Esophagus muscularis mucosa (tissue), 4 donors: ENCODE measurements around the gene PLN. TPM values are rescaled to one million over a fixed set of nuclear protein-coding genes. Genes with fewer than 3 reads are reported as not detected.

Source experiments
- DNase-seq: peaks from one replicate; pipeline ENCODE4 v3.0.0-alpha.2; 2017; ENCODE audit errors: extremely low spot score
- H3K27ac ChIP-seq, 4 donors: fragments of 200-600 bp; sonication (generic); replicated peaks in 1 of 4; 1 replicate in 3 of 4; 2 replicates in 1 of 4; pipeline ENCODE4 v1.5.1; 2016 to 2019; ENCODE audit warnings: mild to moderate bottlenecking in 1 of 4
- H3K27me3 ChIP-seq, 4 donors: fragments of 200-600 bp; sonication (generic); one replicate each; pipeline versions ENCODE4 v1.5.1 to v1.6.0; 2016 to 2019
- H3K36me3 ChIP-seq, 4 donors: fragments of 200-600 bp; sonication (generic); one replicate each; pipeline ENCODE4 v1.5.1; 2016 to 2019
- H3K4me1 ChIP-seq, 4 donors: fragments of 200-600 bp; sonication (generic); one replicate each; pipeline ENCODE4 v1.5.1; 2016 to 2019
- H3K4me3 ChIP-seq, 4 donors: fragments of 200-600 bp; sonication (generic); 1 replicate in 2 of 4; 2 replicates in 2 of 4; pipeline ENCODE4 v1.5.1; 2016 to 2019; ENCODE audit warnings: mild to moderate bottlenecking in 4 of 4, moderate library complexity in 1 of 4
- H3K9me3 ChIP-seq, 4 donors: fragments of 200-600 bp; sonication (generic); 1 replicate in 3 of 4; 2 replicates in 1 of 4; pipeline ENCODE4 v1.5.1; 2016 to 2019
- CTCF ChIP-seq, 3 experiments: fragments of 200-600 bp in 2 of 3; fragments of 450-650 bp in 1 of 3; sonication (generic) in 2 of 3; IDR thresholded peaks; one replicate each; pipeline ENCODE4 v1.5.1; 2017 to 2019; ENCODE audit warnings: antibody characterized with exemption in 3 of 3, mild to moderate bottlenecking in 2 of 3, moderate library complexity in 1 of 3
- EP300 ChIP-seq: sonication (generic); formaldehyde crosslinking; IDR thresholded peaks from one replicate; pipeline ENCODE4 v1.6.1; 2017; ENCODE audit warnings: antibody characterized with exemption
- POLR2A ChIP-seq: fragments of 450-650 bp; IDR thresholded peaks from one replicate; pipeline ENCODE4 v1.6.1; 2017; ENCODE audit warnings: antibody characterized with exemption, moderate library complexity, mild to moderate bottlenecking, low read depth
- POLR2AphosphoS5 ChIP-seq, 2 donors: sonication (generic); formaldehyde crosslinking; IDR thresholded peaks; one replicate each; pipeline ENCODE4 v1.6.1; 2017; ENCODE audit warnings: antibody characterized with exemption in 2 of 2
- WGBS: methylation state at CpG from one replicate; pipeline ENCODE4 v1.1.5; 2018; 5-methylcytosine and 5-hydroxymethylcytosine counted together
- intact Hi-C: fragments of 100-400 bp; cut with DNase I; formaldehyde crosslinking; loops from one replicate; pipeline ENCODE4 v1.15.1; 2023
- total RNA-seq, 4 donors: library from RNA; depleted of rRNA; stranded (reverse); fragments of >200 nt; gene quantifications; one replicate each; pipeline versions ENCODE4 v1.1.0 to v1.2.1, GENCODE V29; 2016

PLN gene
- total RNA-seq, 4 donors from 2014 or later: 262 to 431 (median 319) TPM

- Histone ChIP-seq H3K4me1 (peaks cover 8 to 28% (median 18%) of the 10 kb centered on the region in 4 donors), H3K27ac (no peak overlapping the region), H3K4me3 (no peak overlapping the region), H3K9me3 (peaks cover 0 to 8% (median 3%) of the 10 kb centered on the region in 4 donors), H3K36me3 (no peaks in the 10 kb centered on the region), H3K27me3 (no peaks in the 10 kb centered on the region)
- TF ChIP-seq POLR2A: no peak
- TF ChIP-seq POLR2AphosphoS5 (IDR thresholded peaks at IDR 0.05): no peak
- TF ChIP-seq CTCF (IDR thresholded peaks at IDR 0.05): no peak
- TF ChIP-seq EP300: no peak
- no peak for DNase-seq
- WGBS: 61% methylated on average over 5 of the region's 5 CpGs
- intact Hi-C loops: no loop called here
Observed at GRCh38 chr6:118606858-118607257, 58.8 kb downstream of the PLN start.

Other genes starting within 250 kb of the PLN start
- 10 to 100 TPM; 12.6 to 16.2 (median 13.4) TPM for gene CEP85L, start 103.3 kb downstream of the PLN start, total RNA-seq